Measurements from ENCODE around the gene TBC1D22B. TPM values are rescaled to one million over a fixed set of nuclear protein-coding genes. Genes with fewer than 3 reads are reported as not detected.

Gene TBC1D22B
- total and polyA plus RNA-seq, 9 of the 15 experiments (the other 6 are each of a cell fraction or from before 2014, with no cell fraction given): 4.8 to 24.2 (median 13.5) TPM

DNA sequence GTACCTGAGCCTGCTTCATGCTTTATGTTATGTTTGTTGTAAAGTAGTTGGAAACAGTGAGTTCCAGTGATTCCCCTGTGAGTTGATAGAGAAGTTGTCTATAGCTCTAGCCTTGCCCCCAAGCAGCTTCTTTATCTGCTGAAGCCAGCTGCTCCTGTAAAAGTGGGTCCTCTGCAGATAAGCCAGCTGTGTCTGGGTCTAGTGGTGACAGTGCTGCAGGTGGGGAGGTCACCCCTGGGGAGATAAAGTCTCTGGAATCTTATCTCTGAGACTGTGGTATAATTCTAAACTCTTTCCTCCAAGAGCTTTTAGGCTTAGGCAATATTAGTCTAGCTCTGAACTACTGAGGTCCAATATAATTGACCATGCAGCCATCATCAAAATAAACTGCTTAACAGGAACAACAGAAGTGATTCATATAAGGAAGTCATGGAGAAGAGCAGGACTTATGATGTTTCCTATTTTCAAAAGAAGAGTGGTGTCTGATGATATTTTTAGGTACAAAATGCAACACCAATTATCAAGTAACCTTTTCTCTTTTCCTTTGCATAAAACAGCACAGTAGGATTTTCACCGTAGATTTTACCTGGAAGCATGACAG lies 44.6 kb downstream of the TBC1D22B start (continued):
- TF ChIP-seq, protein P1, sequence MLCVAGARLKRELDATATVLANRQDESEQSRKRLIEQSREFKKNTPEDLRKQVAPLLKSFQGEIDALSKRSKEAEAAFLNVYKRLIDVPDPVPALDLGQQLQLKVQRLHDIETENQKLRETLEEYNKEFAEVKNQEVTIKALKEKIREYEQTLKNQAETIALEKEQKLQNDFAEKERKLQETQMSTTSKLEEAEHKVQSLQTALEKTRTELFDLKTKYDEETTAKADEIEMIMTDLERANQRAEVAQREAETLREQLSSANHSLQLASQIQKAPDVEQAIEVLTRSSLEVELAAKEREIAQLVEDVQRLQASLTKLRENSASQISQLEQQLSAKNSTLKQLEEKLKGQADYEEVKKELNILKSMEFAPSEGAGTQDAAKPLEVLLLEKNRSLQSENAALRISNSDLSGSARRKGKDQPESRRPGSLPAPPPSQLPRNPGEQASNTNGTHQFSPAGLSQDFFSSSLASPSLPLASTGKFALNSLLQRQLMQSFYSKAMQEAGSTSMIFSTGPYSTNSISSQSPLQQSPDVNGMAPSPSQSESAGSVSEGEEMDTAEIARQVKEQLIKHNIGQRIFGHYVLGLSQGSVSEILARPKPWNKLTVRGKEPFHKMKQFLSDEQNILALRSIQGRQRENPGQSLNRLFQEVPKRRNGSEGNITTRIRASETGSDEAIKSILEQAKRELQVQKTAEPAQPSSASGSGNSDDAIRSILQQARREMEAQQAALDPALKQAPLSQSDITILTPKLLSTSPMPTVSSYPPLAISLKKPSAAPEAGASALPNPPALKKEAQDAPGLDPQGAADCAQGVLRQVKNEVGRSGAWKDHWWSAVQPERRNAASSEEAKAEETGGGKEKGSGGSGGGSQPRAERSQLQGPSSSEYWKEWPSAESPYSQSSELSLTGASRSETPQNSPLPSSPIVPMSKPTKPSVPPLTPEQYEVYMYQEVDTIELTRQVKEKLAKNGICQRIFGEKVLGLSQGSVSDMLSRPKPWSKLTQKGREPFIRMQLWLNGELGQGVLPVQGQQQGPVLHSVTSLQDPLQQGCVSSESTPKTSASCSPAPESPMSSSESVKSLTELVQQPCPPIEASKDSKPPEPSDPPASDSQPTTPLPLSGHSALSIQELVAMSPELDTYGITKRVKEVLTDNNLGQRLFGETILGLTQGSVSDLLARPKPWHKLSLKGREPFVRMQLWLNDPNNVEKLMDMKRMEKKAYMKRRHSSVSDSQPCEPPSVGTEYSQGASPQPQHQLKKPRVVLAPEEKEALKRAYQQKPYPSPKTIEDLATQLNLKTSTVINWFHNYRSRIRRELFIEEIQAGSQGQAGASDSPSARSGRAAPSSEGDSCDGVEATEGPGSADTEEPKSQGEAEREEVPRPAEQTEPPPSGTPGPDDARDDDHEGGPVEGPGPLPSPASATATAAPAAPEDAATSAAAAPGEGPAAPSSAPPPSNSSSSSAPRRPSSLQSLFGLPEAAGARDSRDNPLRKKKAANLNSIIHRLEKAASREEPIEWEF (CRISPR knock-in tag; IDR thresholded peaks at IDR 0.05): peak; percentile 91
- TF ChIP-seq, protein P2, sequence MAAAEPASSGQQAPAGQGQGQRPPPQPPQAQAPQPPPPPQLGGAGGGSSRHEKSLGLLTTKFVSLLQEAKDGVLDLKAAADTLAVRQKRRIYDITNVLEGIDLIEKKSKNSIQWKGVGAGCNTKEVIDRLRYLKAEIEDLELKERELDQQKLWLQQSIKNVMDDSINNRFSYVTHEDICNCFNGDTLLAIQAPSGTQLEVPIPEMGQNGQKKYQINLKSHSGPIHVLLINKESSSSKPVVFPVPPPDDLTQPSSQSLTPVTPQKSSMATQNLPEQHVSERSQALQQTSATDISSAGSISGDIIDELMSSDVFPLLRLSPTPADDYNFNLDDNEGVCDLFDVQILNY (CRISPR knock-in tag; IDR thresholded peaks at IDR 0.05): no peak
- TF ChIP-seq RCOR1 (IDR thresholded peaks at IDR 0.05; ENCODE audit: borderline replicate concordance in 1 of 2, low read depth in 2 of 2, low read length in 2 of 2) (peak; percentile 93 to 100), ZNF121 (CRISPR knock-in tag; conservative IDR thresholded peaks at IDR 0.05) (no peak), ZNF830 (CRISPR knock-in tag; IDR thresholded peaks at IDR 0.05) (no peak), ZNF347 (CRISPR knock-in tag; IDR thresholded peaks at IDR 0.05; ENCODE audit: low read depth) (0 out of 2 replicates have a peak, but pooled peaks have one; percentile 52), ZNF699 (CRISPR knock-in tag; IDR thresholded peaks at IDR 0.05; ENCODE audit: insufficient replicate concordance) (no peak), NBN (IDR thresholded peaks at IDR 0.05; ENCODE audit: low read depth) (peak; percentile 99), CHD2 (IDR thresholded peaks at IDR 0.05; ENCODE audit: low read depth, low read length) (no peak), CCAR2 (IDR thresholded peaks at IDR 0.05; ENCODE audit: low read depth, low read length) (no peak), OTX1 (CRISPR knock-in tag; IDR thresholded peaks at IDR 0.05) (peak; percentile 95), ZNF124 (CRISPR knock-in tag; IDR thresholded peaks at IDR 0.05) (no peak), ZFX (CRISPR knock-in tag; IDR thresholded peaks at IDR 0.05) (no peak), NFIX (CRISPR knock-in tag; IDR thresholded peaks at IDR 0.05; ENCODE audit: low read depth) (no peak), C11orf30 (IDR thresholded peaks at IDR 0.05; ENCODE audit: low read depth) (no peak), WHSC1 (IDR thresholded peaks at IDR 0.05; ENCODE audit: low read length) (no peak), CBX5 (IDR thresholded peaks at IDR 0.05; ENCODE audit: borderline replicate concordance, low read depth) (0 out of 2 replicates have a peak, but pooled peaks have one; percentile 25), ZNF77 (CRISPR knock-in tag; IDR thresholded peaks at IDR 0.05) (no peak), EZH2 (IDR thresholded peaks at IDR 0.05; ENCODE audit: borderline replicate concordance, low read depth, low read length) (no peak; the same call in 1 of the 2 replicates)
- TF ChIP-seq, protein P3, sequence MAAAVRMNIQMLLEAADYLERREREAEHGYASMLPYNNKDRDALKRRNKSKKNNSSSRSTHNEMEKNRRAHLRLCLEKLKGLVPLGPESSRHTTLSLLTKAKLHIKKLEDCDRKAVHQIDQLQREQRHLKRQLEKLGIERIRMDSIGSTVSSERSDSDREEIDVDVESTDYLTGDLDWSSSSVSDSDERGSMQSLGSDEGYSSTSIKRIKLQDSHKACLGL (CRISPR knock-in tag; IDR thresholded peaks at IDR 0.05; ENCODE audit: borderline replicate concordance, poor library complexity, severe bottlenecking): no peak
- TF ChIP-seq, protein P4, sequence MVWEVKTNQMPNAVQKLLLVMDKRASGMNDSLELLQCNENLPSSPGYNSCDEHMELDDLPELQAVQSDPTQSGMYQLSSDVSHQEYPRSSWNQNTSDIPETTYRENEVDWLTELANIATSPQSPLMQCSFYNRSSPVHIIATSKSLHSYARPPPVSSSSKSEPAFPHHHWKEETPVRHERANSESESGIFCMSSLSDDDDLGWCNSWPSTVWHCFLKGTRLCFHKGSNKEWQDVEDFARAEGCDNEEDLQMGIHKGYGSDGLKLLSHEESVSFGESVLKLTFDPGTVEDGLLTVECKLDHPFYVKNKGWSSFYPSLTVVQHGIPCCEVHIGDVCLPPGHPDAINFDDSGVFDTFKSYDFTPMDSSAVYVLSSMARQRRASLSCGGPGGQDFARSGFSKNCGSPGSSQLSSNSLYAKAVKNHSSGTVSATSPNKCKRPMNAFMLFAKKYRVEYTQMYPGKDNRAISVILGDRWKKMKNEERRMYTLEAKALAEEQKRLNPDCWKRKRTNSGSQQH (CRISPR knock-in tag; IDR thresholded peaks at IDR 0.05): peak; percentile 91
